ENCODE data around the gene FRMD4B.

DNA sequence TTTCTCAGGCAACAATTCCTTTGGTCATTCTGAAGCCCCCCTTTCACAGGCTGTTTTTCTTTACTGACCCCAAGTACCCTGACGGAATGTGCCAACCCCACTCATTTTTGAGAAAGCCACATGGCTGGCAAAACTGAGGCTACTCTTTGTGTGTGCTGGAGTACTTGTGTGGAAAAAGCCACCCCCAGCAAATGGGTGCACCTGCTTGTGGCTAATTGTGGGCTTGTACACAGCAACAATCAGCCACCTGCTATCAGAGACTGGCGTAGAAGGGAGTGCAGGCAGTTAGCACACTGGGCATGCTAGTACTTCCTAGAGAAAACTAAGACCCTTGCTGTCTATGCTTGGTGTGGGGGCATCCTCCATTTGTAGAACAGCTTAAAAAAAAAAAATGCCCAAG lies 153.4 kb downstream of the FRMD4B start:
- TF ChIP-seq EP300 (IDR thresholded peaks at IDR 0.05) (no peak), POLR2A (IDR thresholded peaks at IDR 0.05) (no peak)

Data from ovary (tissue), 1 donor.